ENCODE measurements around the gene FOXC1. TPM values are rescaled to one million over a fixed set of nuclear protein-coding genes. Genes with fewer than 3 reads are reported as not detected.

FOXC1 gene
- total and polyA plus RNA-seq, 2 experiments from 2014 or later = 0.10 to 0.13 TPM

GRCh38 chr6:1631251-1631650 is 21.5 kb downstream of the FOXC1 start:
- TF ChIP-seq EZH2phosphoT487 (IDR thresholded peaks at IDR 0.05; ENCODE audit: unreplicated experiment) = no peak
- no peak for TF ChIP-seq REST (IDR thresholded peaks at IDR 0.05; ENCODE audit: unreplicated experiment)
- no peak for TF ChIP-seq ZNF331 (CRISPR knock-in tag; IDR thresholded peaks at IDR 0.05; ENCODE audit: low read depth)
- no peak for TF ChIP-seq CTCF (conservative IDR thresholded peaks at IDR 0.05; ENCODE audit: low read depth in 2 of 2)
- Histone ChIP-seq H3K9me2 (ENCODE audit: insufficient read depth) (no peaks in the 10 kb centered on the region), H3K27me3 (ENCODE audit: insufficient read depth) (peaks cover 36% of the 10 kb centered on the region), H3K36me3 (ENCODE audit: insufficient read depth) (no peaks in the 10 kb centered on the region), H3K79me2 (replicated peaks; ENCODE audit: insufficient read depth) (no peaks in the 10 kb centered on the region), H3K4me1 (ENCODE audit: insufficient read depth) (no peaks in the 10 kb centered on the region), H3F3A (replicated peaks; ENCODE audit: low read depth) (0 out of 2 replicates have a peak, but pooled peaks cover 6% of the 10 kb centered on the region), H2AFZ (no peak overlapping the region), H3K4me3 (no peak overlapping the region), H3K27ac (ENCODE audit: low read depth) (no peak overlapping the region), H3K4me2 (no peak overlapping the region), H4K20me1 (replicated peaks; ENCODE audit: insufficient read depth) (peaks cover 25% of the 10 kb centered on the region)
- peaks cover 8% of the 10 kb centered on the region; the same call in 2 of the 3 replicates for H3K4me1 Mint-ChIP-seq
- H3K27me3 Mint-ChIP-seq (ENCODE audit: insufficient read depth, low read depth, poor library complexity) = peaks cover 42% of the 10 kb centered on the region
- no peaks in the 10 kb centered on the region for H3K36me3 Mint-ChIP-seq (ENCODE audit: low read depth)
- no peak overlapping the region for H3K4me3 Mint-ChIP-seq
- H3K27ac Mint-ChIP-seq = no peak overlapping the region
- ATAC-seq (no peak), DNase-seq (ENCODE audit: low spot score) (no peak)
- H3K9me3 Mint-ChIP-seq = no peaks in the 10 kb centered on the region; the same call in 2 of the 3 replicates

- Mint-ChIP-seq H3K4me1 (peaks cover 8% of the 10 kb centered on the region; the same call in 2 of the 3 replicates), H3K27ac (no peak overlapping the region), H3K4me3 (no peak overlapping the region), H3K27me3 (ENCODE audit: insufficient read depth, low read depth, poor library complexity) (peaks cover 20% of the 10 kb centered on the region), H3K36me3 (ENCODE audit: low read depth) (no peaks in the 10 kb centered on the region), H3K9me3 (no peaks in the 10 kb centered on the region; the same call in 2 of the 3 replicates)
- Histone ChIP-seq H4K20me1 (replicated peaks; ENCODE audit: insufficient read depth) (peaks cover 7% of the 10 kb centered on the region; the same call in 1 of the 2 replicates), H2AFZ (no peak overlapping the region), H3K4me3 (no peak overlapping the region), H3F3A (replicated peaks; ENCODE audit: low read depth) (no peaks in the 10 kb centered on the region), H3K79me2 (replicated peaks; ENCODE audit: insufficient read depth) (no peaks in the 10 kb centered on the region), H3K27me3 (ENCODE audit: insufficient read depth) (peaks cover 13% of the 10 kb centered on the region), H3K9me2 (ENCODE audit: insufficient read depth) (no peaks in the 10 kb centered on the region), H3K4me1 (ENCODE audit: insufficient read depth) (no peaks in the 10 kb centered on the region), H3K27ac (ENCODE audit: low read depth) (no peak overlapping the region), H3K4me2 (no peak overlapping the region), H3K36me3 (ENCODE audit: insufficient read depth) (no peaks in the 10 kb centered on the region)
- DNase-seq (ENCODE audit: low spot score) = no peak
- no peak for ATAC-seq
- TF ChIP-seq REST (IDR thresholded peaks at IDR 0.05; ENCODE audit: unreplicated experiment) = no peak
- TF ChIP-seq ETS1 (IDR thresholded peaks at IDR 0.05) = no peak
Observed at GRCh38 chr6:1633366-1634021, 23.8 kb downstream of the FOXC1 start.
